Right lung (tissue), 5 donors: ENCODE measurements around the gene TMEM53. TPM values are rescaled to one million over a fixed set of nuclear protein-coding genes. Genes with fewer than 3 reads are reported as not detected.
A peak's percentile ranks its signal among the peaks of the same experiment; 100 is the strongest.

Source experiments
- DNase-seq, 2 donors: peaks; one replicate each; pipeline ENCODE4 v3.0.0-alpha.2; 2013
- polyA plus RNA-seq, 5 donors: library from polyadenylated mRNA; unstranded; fragments of 120-200 nt; gene quantifications; one replicate each; pipeline versions ENCODE4 v1.2.1 to v1.2.3, GENCODE V29; 2013; ENCODE audit warnings: inconsistent platforms in 1 of 5, low replicate concordance in 1 of 5; ENCODE audit not compliant: insufficient read length in 5 of 5, insufficient read depth in 1 of 5

Gene TMEM53
- polyA plus RNA-seq, 5 donors: 8.2 to 12.0 (median 9.2) TPM

DNA sequence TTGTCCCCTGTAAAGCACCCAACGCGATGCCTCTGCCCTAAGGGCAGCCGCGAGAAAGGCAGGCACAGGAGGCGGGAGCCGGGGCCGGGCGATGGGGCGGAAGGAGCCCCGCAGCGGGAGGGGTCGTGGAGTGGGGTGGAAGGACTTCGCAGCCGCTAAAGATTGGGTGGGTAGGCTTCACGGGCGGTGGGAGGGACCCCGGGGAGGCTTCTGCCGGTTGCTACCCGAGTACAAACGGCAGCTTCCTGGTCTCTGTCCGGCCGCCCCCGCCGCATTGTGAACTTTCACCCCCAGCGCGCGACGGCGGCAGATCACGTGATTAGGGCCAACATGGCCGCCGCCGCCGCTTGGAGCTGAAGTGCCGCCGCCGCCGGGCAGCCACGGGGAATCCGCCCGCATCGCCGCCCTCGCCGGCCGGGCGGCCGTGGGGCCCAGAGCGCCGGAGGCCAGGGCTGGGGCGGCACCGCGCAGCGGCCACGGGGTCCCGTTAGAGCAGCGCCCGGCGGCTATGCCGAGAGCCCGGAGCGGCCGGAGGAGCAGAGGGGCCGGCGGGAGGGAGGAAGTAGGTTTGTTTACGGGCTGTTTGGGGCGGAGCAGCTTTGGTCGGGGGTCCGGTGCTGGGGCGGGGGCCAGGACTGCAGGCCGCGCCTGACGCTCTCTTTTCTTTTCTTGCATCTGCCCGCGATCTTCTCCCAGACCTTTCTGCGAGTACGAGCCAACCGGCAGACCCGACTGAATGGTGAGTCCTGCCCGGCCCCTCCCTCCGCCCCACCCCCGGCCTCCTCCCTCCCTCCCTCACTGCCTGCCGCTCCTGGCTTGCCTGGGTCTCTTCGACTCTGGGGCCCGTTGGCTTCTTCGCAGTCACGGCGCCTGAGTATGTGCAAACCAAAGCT lies 42.4 kb downstream of the TMEM53 start:
- peak; percentile 84 for DNase-seq

DNA sequence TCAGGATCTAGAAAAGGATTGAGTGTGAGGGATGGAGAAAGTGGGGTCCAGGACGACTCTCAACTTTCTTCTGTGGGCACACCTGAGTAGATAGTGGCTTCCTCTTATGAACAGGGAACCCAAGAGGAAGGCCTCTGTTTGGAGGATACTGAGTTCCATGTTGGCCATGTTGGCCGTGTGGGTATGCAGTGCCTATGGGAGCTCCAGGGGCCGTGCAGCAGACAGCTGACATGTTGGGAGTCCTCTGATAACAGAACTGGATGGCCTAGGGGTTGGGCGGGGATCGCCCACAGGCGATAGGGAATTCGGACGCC lies 43.0 kb downstream of the TMEM53 start:
- DNase-seq: no peak

- DNase-seq: no peak
Observed at GRCh38 chr1:44630116-44630515, 44.2 kb downstream of the TMEM53 start.

GRCh38 chr1:44628962-44629756 lies 45.1 kb downstream of the TMEM53 start:
- no peak for DNase-seq

GRCh38 chr1:44625348-44625747 lies 48.9 kb downstream of the TMEM53 start:
- DNase-seq: no peak

DNA sequence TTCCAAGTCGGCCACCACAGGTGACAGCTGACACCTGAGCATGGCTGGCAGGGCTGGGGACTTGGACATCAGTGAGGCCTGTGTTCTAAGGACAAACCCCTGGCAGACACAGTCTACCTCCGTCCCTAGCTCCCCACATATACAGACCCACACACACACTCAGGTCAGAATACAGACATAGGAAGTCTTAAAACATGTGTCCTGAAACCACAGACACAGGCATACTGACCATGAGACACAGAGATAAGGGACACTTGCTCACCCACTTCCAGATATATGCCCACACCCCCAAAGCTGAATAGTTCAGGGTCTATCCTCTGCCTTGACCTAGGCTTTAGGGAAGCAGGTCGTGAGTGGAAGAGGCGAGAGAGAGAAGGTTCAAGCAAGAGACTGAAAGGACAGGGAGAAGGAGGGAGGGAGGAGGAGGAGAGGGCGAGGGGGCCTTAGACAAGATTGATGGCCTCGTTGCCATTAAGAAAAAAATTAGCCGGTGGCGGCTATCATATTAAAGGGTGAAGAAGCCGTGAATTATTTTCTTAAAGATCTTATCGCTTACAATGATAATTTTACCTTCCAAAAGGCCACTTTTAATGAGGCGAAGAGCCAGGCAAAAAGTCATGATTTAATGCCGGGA lies 49.9 kb downstream of the TMEM53 start:
- DNase-seq: no peak

- DNase-seq: no peak
Observed at GRCh38 chr1:44621841-44622286, 52.4 kb downstream of the TMEM53 start.

DNA sequence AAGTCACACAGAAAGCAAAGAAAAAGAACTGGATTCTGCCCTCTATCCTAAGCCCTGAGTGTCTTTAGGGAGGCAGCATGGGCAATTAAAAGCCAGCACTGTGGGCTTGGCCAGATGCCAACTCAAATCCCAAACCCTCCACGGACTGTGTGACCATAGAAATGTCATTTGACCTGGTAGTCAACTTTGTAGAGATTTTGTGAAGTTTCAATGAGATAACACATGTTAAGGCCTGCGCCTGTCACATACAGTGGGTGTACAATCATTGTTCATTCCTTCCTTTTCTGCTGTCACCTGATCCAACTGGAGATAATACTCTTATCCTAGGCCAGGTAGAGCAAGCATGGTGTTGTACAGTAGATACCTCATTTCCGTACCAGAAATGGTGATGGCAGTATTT lies 54.2 kb downstream of the TMEM53 start:
- no peak for DNase-seq

- DNase-seq: no peak
Observed at GRCh38 chr1:44619261-44619900, 54.9 kb downstream of the TMEM53 start.

DNA sequence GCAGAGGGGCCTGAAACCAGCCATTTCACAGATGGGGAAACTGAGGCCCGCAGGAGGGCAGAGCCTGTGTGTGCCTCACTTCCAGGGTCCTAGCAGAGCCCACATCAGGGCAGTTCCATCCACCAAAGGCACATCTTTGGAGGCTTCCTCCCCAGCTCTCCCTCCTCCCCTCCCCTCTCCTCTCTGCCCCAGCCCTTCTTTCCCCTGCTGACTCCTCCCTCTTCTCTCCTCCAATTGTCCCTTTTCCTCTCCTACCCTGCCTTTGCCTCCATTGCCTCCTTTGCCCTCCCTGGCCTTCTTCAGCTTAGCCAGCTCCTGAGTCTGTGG lies 56.6 kb downstream of the TMEM53 start:
- no peak for DNase-seq

DNA sequence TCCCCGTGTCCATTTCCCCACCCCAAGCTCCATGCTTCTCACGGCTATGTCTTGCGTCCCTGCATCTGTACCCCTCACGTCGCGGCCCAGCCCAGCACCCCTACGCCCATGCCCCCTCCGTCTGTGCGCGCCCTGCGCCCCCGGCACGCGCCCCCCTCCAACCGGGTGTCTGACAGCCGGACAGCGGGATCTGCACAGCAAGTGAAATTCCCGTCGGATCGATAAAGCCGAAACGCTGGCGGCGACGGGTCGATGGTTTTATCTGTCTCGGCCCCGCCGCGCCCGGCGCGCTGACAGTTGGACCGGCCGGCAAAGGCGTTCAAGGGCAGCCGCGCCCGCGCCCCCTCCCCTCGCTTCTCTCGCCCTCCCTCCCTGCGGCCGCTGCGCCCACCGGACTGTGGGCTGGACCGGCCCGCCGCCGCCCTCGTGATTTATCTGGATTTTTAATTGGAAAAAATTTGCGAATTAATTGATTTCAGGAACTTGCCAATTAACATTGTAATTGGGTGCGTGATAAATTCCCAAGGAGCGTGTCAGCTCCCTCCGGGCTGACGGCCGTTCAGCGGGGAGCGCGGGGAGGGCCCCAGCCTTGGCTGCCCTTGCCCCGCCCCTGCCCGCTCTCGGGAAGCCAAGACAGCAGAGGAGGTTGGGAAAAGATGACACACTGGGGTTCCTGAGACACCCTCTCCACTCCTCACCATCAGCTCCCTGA lies 57.1 kb downstream of the TMEM53 start:
- no peak for DNase-seq

DNA sequence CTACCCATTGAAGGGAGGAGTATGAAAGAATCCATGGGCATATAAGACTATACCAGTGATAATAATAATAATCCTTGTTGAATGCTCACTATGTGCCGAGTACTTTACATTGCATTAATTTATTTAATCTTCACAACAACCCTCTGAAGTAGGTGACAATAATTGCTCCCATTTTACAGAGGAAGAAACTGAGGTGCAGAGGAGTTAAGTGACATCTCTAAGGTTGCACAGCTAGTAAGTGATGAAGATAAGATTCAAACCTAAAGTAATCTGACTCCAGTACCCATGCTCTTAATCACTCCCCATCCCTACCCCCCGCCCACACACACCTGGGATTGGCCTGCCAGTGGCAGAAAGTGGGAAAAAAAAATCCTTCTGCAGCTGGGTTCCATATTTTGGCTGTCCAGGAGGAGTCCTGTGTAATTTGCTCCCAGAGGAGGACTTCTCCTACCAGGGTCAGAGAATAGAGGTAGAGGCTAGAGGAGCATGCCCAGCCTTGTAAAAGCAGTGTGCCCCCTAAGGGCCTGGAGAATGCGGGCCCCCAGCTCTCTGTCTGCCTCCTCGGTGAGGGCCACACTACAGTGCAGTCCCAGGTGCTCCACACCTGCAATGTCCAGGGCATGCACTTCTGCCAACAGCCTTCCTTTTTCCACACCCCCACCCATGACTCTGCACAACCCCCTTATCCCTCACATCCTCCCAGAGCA lies 57.8 kb downstream of the TMEM53 start:
- DNase-seq: no peak

- DNase-seq: no peak
Observed at GRCh38 chr1:44613941-44614340, 60.3 kb downstream of the TMEM53 start.

DNA sequence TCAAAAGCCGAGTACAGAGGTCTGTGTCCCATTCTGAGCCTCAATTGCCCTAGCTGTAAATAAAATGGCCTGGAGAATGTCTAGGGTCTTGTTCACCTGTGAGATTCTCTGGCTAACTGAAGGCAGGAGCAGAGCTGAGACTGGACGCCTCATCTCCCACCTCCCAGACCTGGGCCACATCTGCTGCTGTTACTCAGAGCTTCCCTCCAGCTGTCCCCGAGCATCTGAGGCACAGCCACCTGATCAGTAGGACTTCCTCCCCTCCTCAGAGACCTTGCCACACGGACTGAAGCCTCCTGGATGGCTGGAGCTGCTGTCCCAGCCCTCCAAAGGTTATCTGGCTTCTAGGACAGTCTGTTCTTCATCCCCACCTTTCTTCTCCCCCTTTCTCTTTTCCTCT lies 62.4 kb downstream of the TMEM53 start:
- no peak for DNase-seq

DNA sequence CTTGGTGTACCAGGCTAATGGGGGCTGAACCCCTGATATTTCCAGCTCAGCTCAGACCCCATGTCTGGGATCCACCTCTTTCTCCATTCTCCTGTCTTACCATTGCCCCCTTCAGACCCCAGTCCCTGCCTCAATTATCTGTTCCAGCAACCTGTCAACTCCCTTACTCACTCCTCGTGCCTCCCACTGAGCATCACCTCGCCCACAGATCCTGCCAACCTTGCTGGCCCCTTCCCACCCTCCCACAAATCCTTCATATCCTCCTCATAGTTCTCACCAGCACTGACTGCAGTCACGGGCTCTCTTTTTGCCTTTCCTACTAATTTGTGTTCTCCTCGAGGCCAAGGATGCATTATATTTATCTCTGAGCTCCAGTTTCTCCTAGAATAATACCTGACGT lies 62.9 kb downstream of the TMEM53 start:
- DNase-seq: no peak

DNA sequence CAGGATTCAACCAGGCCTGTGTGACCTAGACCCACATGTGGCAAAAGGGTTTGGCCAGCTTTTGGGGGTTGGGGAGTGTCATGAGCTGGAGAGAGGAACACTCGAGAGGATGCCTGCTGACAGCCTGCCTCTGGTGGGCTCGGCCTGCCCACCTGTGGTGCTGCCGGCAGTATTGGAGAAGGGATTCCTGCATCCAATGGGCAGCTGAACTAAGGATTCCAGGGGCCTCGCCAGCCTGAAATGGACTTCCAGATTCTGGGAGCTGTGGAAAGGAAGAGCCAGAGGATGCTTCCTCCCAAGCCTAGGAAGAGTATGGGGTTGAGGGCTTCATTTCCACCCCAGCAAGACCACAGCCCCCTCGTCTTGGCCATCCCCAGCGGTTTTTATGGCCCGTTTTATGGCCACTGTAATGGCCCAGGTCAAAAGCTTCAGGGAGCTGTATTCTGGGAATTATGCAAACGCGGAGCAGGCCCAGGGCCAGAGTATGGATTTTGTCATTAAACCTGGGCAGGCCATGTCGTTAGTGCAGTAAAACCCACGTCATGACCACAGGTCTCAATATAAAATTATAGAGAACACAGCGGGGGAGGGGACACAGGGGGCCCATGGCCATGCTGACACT lies 63.6 kb downstream of the TMEM53 start:
- no peak for DNase-seq

GRCh38 chr1:44609768-44610526 lies 64.3 kb downstream of the TMEM53 start:
- no peak for DNase-seq

DNA sequence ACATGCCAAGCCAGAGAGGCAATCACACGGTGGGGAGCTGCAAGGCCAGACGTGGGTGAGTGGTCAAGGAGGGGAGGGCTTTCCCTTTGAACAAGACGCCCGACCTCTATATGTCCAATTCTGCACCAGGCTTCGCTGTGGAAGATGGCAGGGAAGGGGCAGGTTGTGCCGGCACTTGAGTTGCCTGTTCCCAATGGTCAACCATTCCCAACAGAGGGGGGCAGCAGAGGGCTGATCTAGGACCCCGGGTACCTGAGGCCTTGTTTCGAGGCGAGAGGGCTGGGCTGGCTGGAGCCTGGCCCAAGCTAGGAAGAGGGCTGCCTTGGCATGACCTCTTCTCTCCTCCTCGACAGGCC lies 64.9 kb downstream of the TMEM53 start:
- DNase-seq: peak in 1 of 2 donors; percentile 27

DNA sequence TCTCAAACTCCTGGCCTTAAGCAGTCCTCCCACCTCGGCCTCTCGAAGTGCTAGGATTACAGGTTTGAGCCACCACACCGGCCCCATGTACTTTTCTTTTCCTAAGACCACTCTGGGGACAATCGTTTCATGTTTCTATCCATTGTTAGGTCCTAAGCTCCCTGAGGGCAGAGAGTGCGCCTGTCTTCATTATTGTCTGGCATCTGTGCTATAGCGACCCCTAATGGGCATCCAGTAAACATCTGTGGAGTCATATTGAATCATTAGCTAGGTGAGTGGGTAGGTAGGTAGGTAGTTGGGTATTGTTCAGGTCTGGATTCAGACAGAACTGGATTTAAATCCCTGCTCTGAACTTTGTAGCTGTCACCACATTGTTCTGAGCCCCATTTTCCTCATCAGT lies 66.1 kb downstream of the TMEM53 start:
- no peak for DNase-seq
